B cell (primary cell): ENCODE measurements around the gene ISM1. TPM values are rescaled to one million over a fixed set of nuclear protein-coding genes. Genes with fewer than 3 reads are reported as not detected.

Experiments used
- ATAC-seq: fragments of 200-7000 bp; cut with Tn5 transposase; one replicate; pipeline ENCODE4 v1.10.0; 2021; ENCODE audit warnings: low read depth, mild to moderate bottlenecking, moderate number of reproducible peaks, moderate library complexity
- CTCF ChIA-PET: fragments of 350-600 bp; sonication (Branson Sonifier 250); formaldehyde crosslinking; loops from one replicate; lab custom pipeline; 2021; ENCODE audit warnings: antibody characterized with exemption, inconsistent platforms; lab: Charles Lee
- POLR2A ChIA-PET: fragments of 350-600 bp; sonication (Branson Sonifier 250); formaldehyde crosslinking; loops from one replicate; lab custom pipeline; 2021; ENCODE audit warnings: antibody characterized with exemption; lab: Charles Lee
- DNase-seq: peaks from one replicate; pipeline ENCODE4 v3.0.0; 2013
- H2AFZ ChIP-seq: 2 replicates; pipeline ENCODE4 v1.6.1; 2012; ENCODE audit warnings: mild to moderate bottlenecking, low read depth, low read length; ENCODE audit not compliant: insufficient read depth, poor library complexity, severe bottlenecking
- H3K27ac ChIP-seq, 2 donors: 1 replicate in 1 of 2; 2 replicates in 1 of 2; pipeline ENCODE4 v1.5.1; 2012 to 2013; ENCODE audit warnings: low read length in 2 of 2, mild to moderate bottlenecking in 2 of 2, moderate library complexity in 1 of 2
- H3K27me3 ChIP-seq, 4 experiments: fragments of 200-600 bp in 1 of 4; sonication (generic) in 1 of 4; replicated peaks in 1 of 4; 1 replicate in 2 of 4; 2 replicates in 2 of 4; pipeline versions ENCODE4 v1.6.1 to v1.7.0; 2013 to 2016; ENCODE audit warnings: low read length in 3 of 4, mild to moderate bottlenecking in 2 of 4, mixed read lengths in 1 of 4, moderate library complexity in 1 of 4; ENCODE audit not compliant: insufficient read depth in 4 of 4, control insufficient read depth in 3 of 4; ENCODE audit errors: control extremely low read depth in 1 of 4
- H3K36me3 ChIP-seq, 2 experiments: replicated peaks in 1 of 2; 1 replicate in 1 of 2; 2 replicates in 1 of 2; pipeline versions ENCODE4 v1.6.1 to v1.7.1; 2013; ENCODE audit warnings: low read length in 1 of 2; ENCODE audit not compliant: insufficient read depth in 2 of 2, control insufficient read depth in 1 of 2; ENCODE audit errors: control extremely low read depth in 1 of 2, extremely low read depth in 1 of 2
- H3K4me1 ChIP-seq, 2 donors: fragments of 200-600 bp in 1 of 2; sonication (generic) in 1 of 2; 1 replicate in 1 of 2; 2 replicates in 1 of 2; pipeline versions ENCODE4 v1.5.1 to v1.6.1; 2013 to 2017; ENCODE audit warnings: low read length in 2 of 2; ENCODE audit not compliant: control insufficient read depth in 2 of 2, insufficient read depth in 2 of 2
- H3K4me2 ChIP-seq: replicated peaks from 2 replicates; pipeline ENCODE3; 2012; ENCODE audit warnings: mild to moderate bottlenecking, low read depth, low read length; ENCODE audit not compliant: poor library complexity, severe bottlenecking
- H3K4me3 ChIP-seq, 5 experiments: fragments of 200-600 bp in 1 of 5; sonication (generic) in 1 of 5; 1 replicate in 3 of 5; 2 replicates in 2 of 5; pipeline versions ENCODE4 v1.5.1 to v1.7.0; 2011 to 2016; ENCODE audit warnings: low read length in 4 of 5, mild to moderate bottlenecking in 4 of 5, low read depth in 2 of 5, control low read depth in 1 of 5, moderate library complexity in 1 of 5; ENCODE audit not compliant: insufficient read depth in 1 of 5; ENCODE audit errors: control extremely low read depth in 1 of 5, extremely low read depth in 1 of 5
- H3K79me2 ChIP-seq: fragments of 200-600 bp; sonication (generic); one replicate; pipeline ENCODE4 v1.6.0; 2016; ENCODE audit warnings: low read length; ENCODE audit not compliant: control insufficient read depth, insufficient read depth
- H3K9ac ChIP-seq: fragments of 200-600 bp; sonication (generic); 2 replicates; pipeline ENCODE4 v1.6.1; 2017; ENCODE audit warnings: mild to moderate bottlenecking, low read length, moderate library complexity
- H3K9me3 ChIP-seq, 3 donors: one replicate each; pipeline versions ENCODE4 v1.6.1 to v1.7.1; 2013; ENCODE audit warnings: low read length in 2 of 3; ENCODE audit not compliant: control insufficient read depth in 2 of 3, insufficient read depth in 1 of 3; ENCODE audit errors: control extremely low read depth in 1 of 3
- H4K20me1 ChIP-seq: 2 replicates; pipeline ENCODE4 v1.6.0; 2012; ENCODE audit warnings: mild to moderate bottlenecking, low read length; ENCODE audit not compliant: insufficient read depth, control insufficient read depth, poor library complexity, severe bottlenecking
- H3K27ac Mint-ChIP-seq: one replicate; pipeline ENCODE4 v1.8.0; 2021; ENCODE audit warnings: mixed read lengths
- H3K27me3 Mint-ChIP-seq: one replicate; pipeline ENCODE4 v1.8.0; 2021; ENCODE audit warnings: mixed read lengths
- H3K4me1 Mint-ChIP-seq: one replicate; pipeline ENCODE4 v1.8.0; 2021; ENCODE audit warnings: mixed read lengths
- H3K4me3 Mint-ChIP-seq: one replicate; pipeline ENCODE4 v1.8.0; 2021; ENCODE audit warnings: mixed read lengths
- H3K9me3 Mint-ChIP-seq: one replicate; pipeline ENCODE4 v1.8.0; 2022; ENCODE audit warnings: mixed read lengths; ENCODE audit not compliant: insufficient read depth
- EZH2 ChIP-seq: IDR thresholded peaks from 2 replicates; pipeline ENCODE4 v1.6.1; 2012; ENCODE audit warnings: borderline replicate concordance, low read depth, mild to moderate bottlenecking, moderate library complexity, low read length; ENCODE audit not compliant: insufficient read depth, poor library complexity, severe bottlenecking
- WGBS: methylation state at CpG from one replicate; pipeline ENCODE4 v1.1.5; 2013; ENCODE audit warnings: missing lambda C conversion rate; ENCODE audit not compliant: insufficient coverage; 5-methylcytosine and 5-hydroxymethylcytosine counted together
- intact Hi-C: fragments of 100-400 bp; cut with micrococcal nuclease; formaldehyde crosslinking; loops from one replicate; pipeline ENCODE4 v1.10.0; 2022
- polyA plus RNA-seq: library from polyadenylated mRNA; depleted of rRNA; stranded (reverse); fragments of >200 nt; gene quantifications from 2 replicates; pipeline ENCODE4 v1.2.3, GENCODE V29; 2012
- total RNA-seq, 2 donors: library from RNA; stranded (reverse); fragments of 120-200 nt in 1 of 2; gene quantifications; 1 replicate in 1 of 2; 2 replicates in 1 of 2; pipeline versions ENCODE4 v1.2.3 to v1.2.4, GENCODE V29; 2013 to 2022
- TF ChIP-seq, protein P1 (sequence below): fragments of 200-600 bp; IDR thresholded peaks from one replicate; pipeline ENCODE4 v1.8.0; 2022; ENCODE audit warnings: antibody characterized with exemption, mild to moderate bottlenecking

ISM1 gene
- total and polyA plus RNA-seq, 2 donors (not counting 1 experiment from before 2014, with no cell fraction given) = not detected

DNA sequence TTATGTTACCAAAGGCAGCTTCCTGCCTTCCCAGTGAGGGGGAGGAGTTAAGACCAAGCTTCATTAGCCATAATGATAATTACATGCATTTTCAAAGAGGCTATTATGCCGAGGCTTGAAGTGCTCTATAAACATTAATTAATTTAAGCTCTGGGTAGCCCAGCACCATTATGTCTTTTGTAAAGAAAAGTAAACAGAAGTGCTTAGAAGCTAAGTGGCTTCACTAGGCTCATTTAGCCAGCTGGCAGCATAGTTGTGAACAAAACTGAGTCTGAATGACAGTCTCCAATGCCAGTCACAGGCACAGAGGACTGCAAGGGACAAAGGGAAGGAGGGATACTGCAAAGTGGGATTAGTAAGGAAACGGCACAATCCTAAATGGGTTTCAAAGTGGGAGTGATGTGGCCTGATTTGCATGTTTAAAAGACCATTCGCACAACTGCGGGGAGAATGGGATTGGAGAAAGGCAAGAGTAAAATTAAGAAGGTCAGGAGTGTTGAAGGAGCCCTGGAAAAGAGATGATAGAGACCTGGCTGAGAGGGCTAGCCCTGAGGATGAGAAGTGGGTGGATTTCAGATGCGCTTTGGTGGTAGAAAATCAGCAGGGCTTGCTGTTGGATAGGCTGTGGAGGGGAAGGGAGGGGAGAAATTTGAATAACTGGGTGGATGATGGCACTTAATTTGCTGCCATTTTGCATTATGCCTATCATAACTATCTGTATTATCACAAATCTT, 20.1 kb upstream of the ISM1 start:
- ChIA-PET POLR2A (no interaction called here), CTCF (no interaction called here)
- H3K4me2 ChIP-seq = no peak overlapping the region
- peaks cover 0 to 3% (median 0%) of the 10 kb centered on the region in 4 experiments for H3K27me3 ChIP-seq
- H3K79me2 ChIP-seq = no peaks in the 10 kb centered on the region
- H2AFZ ChIP-seq = no peak overlapping the region
- no peak for DNase-seq
- no peak for TF ChIP-seq EZH2
- TF ChIP-seq, protein P1, sequence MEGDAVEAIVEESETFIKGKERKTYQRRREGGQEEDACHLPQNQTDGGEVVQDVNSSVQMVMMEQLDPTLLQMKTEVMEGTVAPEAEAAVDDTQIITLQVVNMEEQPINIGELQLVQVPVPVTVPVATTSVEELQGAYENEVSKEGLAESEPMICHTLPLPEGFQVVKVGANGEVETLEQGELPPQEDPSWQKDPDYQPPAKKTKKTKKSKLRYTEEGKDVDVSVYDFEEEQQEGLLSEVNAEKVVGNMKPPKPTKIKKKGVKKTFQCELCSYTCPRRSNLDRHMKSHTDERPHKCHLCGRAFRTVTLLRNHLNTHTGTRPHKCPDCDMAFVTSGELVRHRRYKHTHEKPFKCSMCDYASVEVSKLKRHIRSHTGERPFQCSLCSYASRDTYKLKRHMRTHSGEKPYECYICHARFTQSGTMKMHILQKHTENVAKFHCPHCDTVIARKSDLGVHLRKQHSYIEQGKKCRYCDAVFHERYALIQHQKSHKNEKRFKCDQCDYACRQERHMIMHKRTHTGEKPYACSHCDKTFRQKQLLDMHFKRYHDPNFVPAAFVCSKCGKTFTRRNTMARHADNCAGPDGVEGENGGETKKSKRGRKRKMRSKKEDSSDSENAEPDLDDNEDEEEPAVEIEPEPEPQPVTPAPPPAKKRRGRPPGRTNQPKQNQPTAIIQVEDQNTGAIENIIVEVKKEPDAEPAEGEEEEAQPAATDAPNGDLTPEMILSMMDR = no peak
- no peaks in the 10 kb centered on the region for H3K4me1 ChIP-seq
- no peaks in the 10 kb centered on the region for H3K36me3 ChIP-seq
- WGBS = 91% methylated on average over 4 of the region's 5 CpGs
- H4K20me1 ChIP-seq = no peaks in the 10 kb centered on the region
- no peak for ATAC-seq
- H3K4me3 ChIP-seq = no peak overlapping the region
- H3K9ac ChIP-seq = no peak overlapping the region
- peaks cover 7% of the 10 kb centered on the region for H3K27me3 Mint-ChIP-seq
- intact Hi-C loops = no loop called here
- H3K27ac Mint-ChIP-seq = no peak overlapping the region
- H3K9me3 Mint-ChIP-seq = peaks cover 3% of the 10 kb centered on the region
- H3K4me1 Mint-ChIP-seq = peaks cover 3% of the 10 kb centered on the region
- no peak overlapping the region for H3K4me3 Mint-ChIP-seq
- H3K9me3 ChIP-seq = peaks cover 0 to 2% (median 0%) of the 10 kb centered on the region in 3 donors
- H3K27ac ChIP-seq = no peak overlapping the region

DNA sequence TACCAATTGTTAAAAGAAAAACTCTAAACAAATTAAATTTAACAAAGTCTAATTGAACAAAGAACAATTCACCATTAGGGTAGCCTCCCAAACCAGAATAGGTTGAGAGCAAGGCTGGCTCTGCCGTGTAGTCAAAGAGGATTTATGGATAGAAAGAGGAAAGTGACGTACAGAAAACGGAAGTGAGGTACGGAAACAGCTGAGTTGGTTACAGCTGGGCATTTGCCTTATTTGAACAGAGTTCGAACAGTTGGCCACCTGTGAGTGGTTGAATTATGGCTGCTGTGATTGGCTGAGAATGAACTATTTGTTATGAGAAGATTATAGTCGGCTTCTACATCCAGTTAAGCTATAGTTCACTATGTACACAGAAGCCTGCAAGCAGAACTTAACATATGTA, 18.5 kb upstream of the ISM1 start:
- peaks cover 8% of the 10 kb centered on the region for H3K27me3 Mint-ChIP-seq
- Histone ChIP-seq H3K4me1 (no peaks in the 10 kb centered on the region), H3K4me2 (no peak overlapping the region), H3K27ac (no peak overlapping the region), H3K9ac (no peak overlapping the region), H2AFZ (no peak overlapping the region), H4K20me1 (no peaks in the 10 kb centered on the region), H3K27me3 (peaks cover 0 to 3% (median 0%) of the 10 kb centered on the region in 4 experiments), H3K4me3 (no peak overlapping the region), H3K36me3 (no peaks in the 10 kb centered on the region), H3K79me2 (no peaks in the 10 kb centered on the region), H3K9me3 (peaks cover 0 to 2% (median 0%) of the 10 kb centered on the region in 3 donors)
- peaks cover 3% of the 10 kb centered on the region for H3K9me3 Mint-ChIP-seq
- no peak overlapping the region for H3K27ac Mint-ChIP-seq
- intact Hi-C loops = no loop called here
- TF ChIP-seq, protein P1 = no peak
- TF ChIP-seq EZH2 = no peak
- H3K4me3 Mint-ChIP-seq = no peak overlapping the region
- H3K4me1 Mint-ChIP-seq = peaks cover 3% of the 10 kb centered on the region
- ChIA-PET POLR2A (no interaction called here), CTCF (no interaction called here)
- WGBS = 27% methylated on average over 3 of the region's 6 CpGs
- ATAC-seq (no peak), DNase-seq (no peak)
